ENCODE results near the gene THBS4.

THBS4 gene

GRCh38 chr5:80034962-80035821 is at the start of gene THBS4:
Gene THBS4 (plus strand): TSS chr5:80035348. CDS start chr5:80035538, 190 bp downstream.
- DNase-seq, result no peak

GRCh38 chr5:79986260-79986659 is 48.9 kb upstream of the THBS4 start:
- no peak for DNase-seq

- DNase-seq, result no peak
Observed at GRCh38 chr5:79990205-79990597, 44.9 kb upstream of the THBS4 start.

- peak; percentile 76 to 88 for DNase-seq
Observed at GRCh38 chr5:79990598-79991507, 44.3 kb upstream of the THBS4 start, which contains the start of gene MTX3. Gene MTX3 (minus strand): TSS chr5:79991262. CDS start chr5:79991238, 24 bp downstream.

- DNase-seq, result no peak
Observed at GRCh38 chr5:79992891-79993657, 42.1 kb upstream of the THBS4 start.

GRCh38 chr5:79999722-80000121 is 35.4 kb upstream of the THBS4 start:
- no peak for DNase-seq

GRCh38 chr5:80002677-80003076 is 32.5 kb upstream of the THBS4 start:
- DNase-seq, result no peak

GRCh38 chr5:80008995-80009765 is 26.0 kb upstream of the THBS4 start:
- DNase-seq, result no peak

- no peak for DNase-seq
Observed at GRCh38 chr5:80010754-80011392, 24.3 kb upstream of the THBS4 start.

- DNase-seq, result no peak
Observed at GRCh38 chr5:80025069-80025468, 10.1 kb upstream of the THBS4 start.

- DNase-seq, result no peak
Observed at GRCh38 chr5:80026841-80027240, 8.3 kb upstream of the THBS4 start.

GRCh38 chr5:80031109-80031508 is 4.0 kb upstream of the THBS4 start:
- no peak for DNase-seq

GRCh38 chr5:80033513-80033912 is 1.6 kb upstream of the THBS4 start:
- DNase-seq, result no peak

GRCh38 chr5:80034559-80034958 is 589 bp upstream of the THBS4 start:
- DNase-seq, result no peak

GRCh38 chr5:80035839-80036238 is 691 bp downstream of the THBS4 start:
- no peak for DNase-seq

GRCh38 chr5:80036615-80037014 is 1.5 kb downstream of the THBS4 start:
- DNase-seq, result no peak

- no peak for DNase-seq
Observed at GRCh38 chr5:80037366-80037765, 2.2 kb downstream of the THBS4 start.

GRCh38 chr5:80039650-80040049 is 4.5 kb downstream of the THBS4 start:
- no peak for DNase-seq

GRCh38 chr5:80041527-80041926 is 6.4 kb downstream of the THBS4 start:
- DNase-seq, result no peak

GRCh38 chr5:80042330-80042729 is 7.2 kb downstream of the THBS4 start:
- DNase-seq, result no peak

GRCh38 chr5:80043187-80043586 is 8.0 kb downstream of the THBS4 start:
- no peak for DNase-seq

Data from SW 1271 (cell line).